Astrocyte of the cerebellum (primary cell): ENCODE results near the gene HIVEP1.
A peak's percentile ranks its signal among the peaks of the same experiment; 100 is the strongest.

Experiments used
- DNase-seq: peaks from one replicate; pipeline ENCODE4 v3.0.0-alpha.2; 2011; ENCODE audit warnings: low read depth
- H3K4me3 ChIP-seq: 2 replicates; pipeline ENCODE4 v1.5.1; 2011; ENCODE audit warnings: mild to moderate bottlenecking, low read depth, low read length, moderate library complexity
- CTCF ChIP-seq: IDR thresholded peaks from 2 replicates; pipeline ENCODE4 v1.5.1; 2012; ENCODE audit warnings: low read length, low read depth, moderate library complexity, mild to moderate bottlenecking; ENCODE audit errors: missing control alignments
- in situ Hi-C: cut with HindIII; loops from 2 replicates; pipeline ENCODE4 v1.10.0; 2017; ENCODE audit warnings: low sequenced_read_pairs

HIVEP1 gene

GRCh38 chr6:11970114-11970513, 42.0 kb upstream of the HIVEP1 start:
- no peak for TF ChIP-seq CTCF
- DNase-seq = no peak
- in situ Hi-C loops = no loop called here

GRCh38 chr6:11971154-11971553, 41.0 kb upstream of the HIVEP1 start:
- H3K4me3 ChIP-seq = no peak overlapping the region
- in situ Hi-C loops = no loop called here
- peak; percentile 73 for DNase-seq
- TF ChIP-seq CTCF = no peak

More at GRCh38 chr6:11970114-11970513, 42.0 kb upstream of the HIVEP1 start:
- H3K4me3 ChIP-seq = no peak overlapping the region

- no peak for TF ChIP-seq CTCF
- H3K4me3 ChIP-seq = no peak overlapping the region
- in situ Hi-C loops = no loop called here
- no peak for DNase-seq
Measured at GRCh38 chr6:11972270-11972669, 39.8 kb upstream of the HIVEP1 start.

- no peak for DNase-seq
- no peak for TF ChIP-seq CTCF
- in situ Hi-C loops = no loop called here
- no peak overlapping the region for H3K4me3 ChIP-seq
Measured at GRCh38 chr6:11972806-11973205, 39.3 kb upstream of the HIVEP1 start.

- TF ChIP-seq CTCF = no peak
- in situ Hi-C loops = no loop called here
- no peak overlapping the region for H3K4me3 ChIP-seq
- no peak for DNase-seq
Measured at GRCh38 chr6:11973238-11973637, 38.9 kb upstream of the HIVEP1 start.

GRCh38 chr6:11974089-11974488, 38.0 kb upstream of the HIVEP1 start:
- H3K4me3 ChIP-seq = no peak overlapping the region
- TF ChIP-seq CTCF = no peak
- DNase-seq = no peak
- in situ Hi-C loops = no loop called here
